ENCODE data around the gene FOXE3. TPM values are rescaled to one million over a fixed set of nuclear protein-coding genes. Genes with fewer than 3 reads are reported as not detected.
A peak's percentile ranks its signal among the peaks of the same experiment; 100 is the strongest.

The FOXE3 gene
- total and polyA plus RNA-seq, 9 of the 15 experiments (the other 6 are each of a cell fraction or from before 2014, with no cell fraction given), result not detected

- CTCF ChIA-PET (ENCODE audit: low intra/inter-chr PET ratio), result interaction anchor here (0.6 to 2.7 kb wide), 3 partner anchors 257 to 291 kb away, joined by 3 to 15 read pairs (median 4); no protein-coding TSS in a partner anchor
- no peak for FAIRE-seq
- Histone ChIP-seq H3K4me2 (ENCODE audit: insufficient read depth, low read length) (peak overlapping the region; percentile 91), H3K9me1 (ENCODE audit: control insufficient read depth, insufficient read depth, low read length) (no peaks in the 10 kb centered on the region), H3K27me3 (ENCODE audit: control insufficient read depth in 2 of 2, insufficient read depth in 2 of 2, low read length in 2 of 2) (0 out of 5 replicates have a peak, but pooled peaks cover 4 to 8% of the 10 kb centered on the region in 2 experiments), H3K27ac (ENCODE audit: extremely low read depth, low read depth, low read length) (no peak overlapping the region), H3K36me3 (ENCODE audit: control insufficient read depth, insufficient read depth, low read length) (peaks cover 4% of the 10 kb centered on the region; the same call in 2 of the 3 replicates), H4K20me1 (replicated peaks; ENCODE audit: control insufficient read depth, insufficient read depth, low read length) (peaks cover 20% of the 10 kb centered on the region), H3K9me3 (replicated peaks; ENCODE audit: control insufficient read depth, insufficient read depth, low read depth, low read length) (no peaks in the 10 kb centered on the region), H3K4me3 (peak overlapping the region; percentile 70), H3K9ac (ENCODE audit: insufficient read depth in 1 of 2, low read depth in 2 of 2, low read length in 2 of 2) (peak overlapping the region; percentile 72 to 99; a peak in 3 of 4 replicates), H3K4me1 (replicated peaks in 1 of 2; ENCODE audit: control insufficient read depth in 2 of 2, insufficient read depth in 2 of 2, low read length in 2 of 2) (peaks cover 14 to 58% of the 10 kb centered on the region in 2 experiments), H3K79me2 (ENCODE audit: control insufficient read depth, insufficient read depth, low read length) (0 out of 3 replicates have a peak, but pooled peaks cover 7% of the 10 kb centered on the region), H2AFZ (ENCODE audit: low read depth, low read length) (no peak overlapping the region)
- intact Hi-C loops (cut with micrococcal nuclease) (loop anchor here (2.0 to 10.0 kb wide), 6 partner anchors 47 to 292 kb away; partner anchors contain the start of gene CMPK1), in situ Hi-C loops (cut with MboI) (no loop called here)
- DNase-seq (ENCODE audit: extremely low read depth in 1 of 4, low spot score in 3 of 4), result no peak
- ATAC-seq, result no peak
- BruUV-seq (replicated peaks), result TSS peak; percentile 43
- TF ChIP-seq RBM25 (IDR thresholded peaks at IDR 0.05; ENCODE audit: low read depth, low read length, severe bottlenecking), result peak; percentile 68
- no peak for TF ChIP-seq MTA3 (IDR thresholded peaks at IDR 0.05; ENCODE audit: borderline replicate concordance)
- POLR2A ChIA-PET, result interaction anchor here (0.6 to 1.4 kb wide), 13 partner anchors 8 to 256 kb away, joined by 3 to 9 read pairs (median 4); no protein-coding TSS in a partner anchor
- 70% methylated on average over 5 of the region's 6 CpGs for WGBS (ENCODE audit: insufficient coverage, low coverage, missing lambda C conversion rate)
Measured at GRCh38 chr1:47435506-47436303, 19.6 kb downstream of the FOXE3 start.

Data from K562 (cell line).